ENCODE measurements around the gene NUP107.

GRCh38 chr12:68772714-68773113, 85.9 kb downstream of the NUP107 start:
- no peak for TF ChIP-seq CTCF (IDR thresholded peaks at IDR 0.05; ENCODE audit: borderline replicate concordance, extremely low read depth, low read length, poor library complexity, severe bottlenecking)
- no peak for TF ChIP-seq EZH2 (IDR thresholded peaks at IDR 0.05; ENCODE audit: borderline replicate concordance, low read depth, low read length, severe bottlenecking)

Data from DND-41 (cell line).